HL-60/S4 treated with retinoic acid at 250 ng/mL for 4 days and 3 days (cell line): Measurements from ENCODE around the gene SYNPO.

ENCODE experiments used
- in situ Hi-C: fragments of 300-500 bp; cut with MboI; formaldehyde crosslinking; loops from 2 replicates; pipeline ENCODE4 v1.7.0; 2022; ENCODE audit warnings: low sequenced_read_pairs

SYNPO gene

DNA sequence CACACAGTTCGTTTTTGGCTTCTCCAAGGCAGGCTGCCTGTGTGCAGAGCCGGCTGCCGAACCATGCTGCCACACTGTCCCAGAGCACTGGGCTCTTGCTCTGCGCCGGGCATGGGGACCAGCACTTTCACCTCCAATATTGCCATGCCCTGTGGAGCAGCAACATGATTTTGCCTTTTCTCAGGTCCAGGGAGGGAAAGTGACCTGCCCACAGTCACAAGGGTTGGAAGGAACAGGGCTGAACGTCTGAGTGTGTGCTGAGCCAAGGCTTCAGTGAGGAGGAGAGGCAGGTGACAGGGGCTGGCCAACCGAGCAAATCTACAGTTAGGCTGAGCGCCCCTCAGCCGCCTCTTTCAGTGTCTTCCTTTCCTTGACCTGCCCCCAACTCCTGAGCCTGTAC is 34.0 kb upstream of the SYNPO start:
- in situ Hi-C loops: no loop called here

DNA sequence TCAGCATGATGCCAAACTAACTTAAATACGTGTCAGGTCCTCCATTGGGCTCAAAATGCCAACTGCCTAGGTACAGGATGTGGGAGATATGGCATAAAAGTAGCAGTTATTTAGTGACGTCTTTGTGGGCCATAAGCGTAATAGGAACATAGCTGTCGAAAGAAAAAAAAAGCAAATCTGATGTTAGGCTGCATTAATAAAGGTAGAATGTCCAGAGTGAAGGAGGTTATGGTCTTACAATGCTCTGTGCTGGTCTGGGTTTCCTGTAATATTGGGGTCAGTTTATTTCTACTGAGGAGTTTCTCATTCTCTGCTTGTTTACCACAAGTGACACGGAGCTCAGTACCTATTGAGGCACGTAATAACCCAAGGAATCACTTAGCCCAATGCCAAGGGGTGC is 33.4 kb upstream of the SYNPO start:
- in situ Hi-C loops: no loop called here

DNA sequence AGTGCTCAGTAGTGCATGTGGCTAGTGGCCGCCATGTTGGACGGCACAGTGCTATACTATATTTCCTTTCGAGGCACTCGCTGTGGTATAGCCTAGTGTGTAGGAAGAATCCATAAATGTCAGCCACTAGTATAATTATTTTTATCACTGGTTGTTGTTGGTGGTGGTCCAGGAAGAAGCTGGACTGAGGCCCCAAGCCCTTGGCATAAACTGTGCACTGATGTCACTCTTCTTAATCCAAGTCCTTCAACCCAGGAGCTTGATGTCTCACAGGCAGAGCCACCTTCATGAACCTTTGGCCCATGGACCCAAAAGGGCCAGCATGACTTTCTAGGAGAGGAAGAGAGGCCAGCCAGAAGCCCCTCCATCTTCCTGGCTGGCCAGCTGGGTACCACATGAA is 32.5 kb upstream of the SYNPO start:
- in situ Hi-C loops: no loop called here

DNA sequence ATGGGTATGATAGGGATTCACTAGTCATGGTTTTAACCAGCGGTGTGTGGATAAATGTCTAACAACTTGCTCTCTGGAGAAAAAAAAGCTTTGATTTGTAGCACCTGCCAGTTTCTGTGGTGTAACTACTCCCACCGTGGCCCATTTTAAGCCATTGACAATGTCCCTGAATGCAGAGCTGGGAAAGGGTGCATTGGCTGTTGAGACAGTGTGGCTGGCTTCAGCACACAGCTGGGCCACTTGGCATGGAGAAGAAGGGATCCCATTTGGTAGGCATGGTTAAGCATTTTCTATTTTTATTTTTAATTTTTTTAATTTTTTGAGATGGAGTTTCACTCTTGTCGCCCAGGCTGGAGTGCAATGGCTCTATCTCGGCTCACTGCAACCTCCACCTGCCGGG is 31.5 kb upstream of the SYNPO start:
- in situ Hi-C loops: no loop called here

DNA sequence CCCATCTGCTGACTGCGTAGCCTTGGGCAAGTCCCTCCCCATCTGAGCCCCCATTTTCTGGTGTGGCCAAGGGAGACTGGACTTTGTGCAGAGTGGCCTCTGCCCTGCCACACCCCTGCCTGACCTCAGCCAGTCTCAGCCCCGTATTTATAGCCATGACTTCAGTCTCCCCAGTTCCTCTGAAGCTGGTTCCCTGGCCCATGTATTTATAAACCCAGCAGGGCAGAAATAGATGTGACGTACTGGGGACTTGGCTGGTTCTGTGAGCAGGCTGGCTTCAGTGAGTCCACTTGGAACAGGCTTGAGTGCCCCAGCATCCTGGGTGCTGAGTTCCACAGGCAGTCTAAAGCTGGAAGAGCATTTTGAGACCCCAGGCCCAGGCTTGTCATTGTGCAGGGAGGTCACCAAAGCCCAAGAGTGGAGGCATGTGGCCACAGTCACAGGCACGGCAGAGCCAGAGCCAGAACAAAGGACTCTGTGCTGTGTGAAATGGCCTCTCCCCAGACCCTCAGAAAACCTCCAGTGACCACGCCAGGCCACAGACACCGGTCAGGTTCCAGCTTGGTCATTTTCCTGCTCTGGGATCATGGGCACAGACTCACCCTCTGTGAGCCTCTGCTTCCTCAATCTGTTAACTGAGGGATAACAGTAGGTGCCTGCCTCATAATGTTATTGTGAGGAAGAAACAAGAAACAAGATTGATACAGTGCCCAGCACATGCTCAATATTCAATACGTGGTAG is 30.4 kb upstream of the SYNPO start:
- in situ Hi-C loops: no loop called here

DNA sequence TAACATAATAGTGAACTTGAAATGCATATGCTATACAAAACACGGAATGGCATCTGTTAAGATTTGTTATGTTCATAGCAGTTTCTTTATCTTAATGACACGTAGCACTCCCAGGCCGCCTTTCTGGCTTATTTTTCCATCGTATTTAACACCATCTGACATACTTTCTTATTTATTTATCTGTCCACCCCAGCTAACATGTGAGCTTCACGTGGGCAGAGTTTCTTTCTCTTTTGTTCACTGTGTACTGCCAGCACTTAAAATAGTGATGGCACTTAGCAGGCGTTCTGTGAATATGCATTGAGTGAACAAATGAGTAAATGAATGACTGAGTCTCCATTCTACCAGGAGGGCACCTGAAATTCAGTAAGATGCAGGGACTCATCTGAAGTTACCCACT is 29.4 kb upstream of the SYNPO start:
- in situ Hi-C loops: no loop called here

DNA sequence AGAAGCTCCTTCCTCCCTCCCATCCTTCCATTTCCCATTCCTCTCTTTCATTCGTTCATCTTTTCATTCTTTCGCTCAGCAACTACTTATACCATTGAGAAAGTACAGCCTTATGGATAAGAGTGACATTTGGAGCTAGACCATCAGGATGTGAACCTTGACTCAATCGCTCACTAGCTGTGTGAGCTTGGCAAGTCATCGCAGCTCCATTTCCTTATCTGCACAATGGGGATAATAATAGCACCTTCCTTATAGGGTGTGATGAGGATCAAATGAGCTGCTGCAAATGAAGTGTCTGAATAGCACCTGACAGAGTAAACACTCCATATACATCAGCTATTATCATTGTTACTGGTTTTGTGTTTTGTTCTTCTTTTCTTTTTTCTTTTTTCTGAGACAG is 28.1 kb upstream of the SYNPO start:
- in situ Hi-C loops: no loop called here

DNA sequence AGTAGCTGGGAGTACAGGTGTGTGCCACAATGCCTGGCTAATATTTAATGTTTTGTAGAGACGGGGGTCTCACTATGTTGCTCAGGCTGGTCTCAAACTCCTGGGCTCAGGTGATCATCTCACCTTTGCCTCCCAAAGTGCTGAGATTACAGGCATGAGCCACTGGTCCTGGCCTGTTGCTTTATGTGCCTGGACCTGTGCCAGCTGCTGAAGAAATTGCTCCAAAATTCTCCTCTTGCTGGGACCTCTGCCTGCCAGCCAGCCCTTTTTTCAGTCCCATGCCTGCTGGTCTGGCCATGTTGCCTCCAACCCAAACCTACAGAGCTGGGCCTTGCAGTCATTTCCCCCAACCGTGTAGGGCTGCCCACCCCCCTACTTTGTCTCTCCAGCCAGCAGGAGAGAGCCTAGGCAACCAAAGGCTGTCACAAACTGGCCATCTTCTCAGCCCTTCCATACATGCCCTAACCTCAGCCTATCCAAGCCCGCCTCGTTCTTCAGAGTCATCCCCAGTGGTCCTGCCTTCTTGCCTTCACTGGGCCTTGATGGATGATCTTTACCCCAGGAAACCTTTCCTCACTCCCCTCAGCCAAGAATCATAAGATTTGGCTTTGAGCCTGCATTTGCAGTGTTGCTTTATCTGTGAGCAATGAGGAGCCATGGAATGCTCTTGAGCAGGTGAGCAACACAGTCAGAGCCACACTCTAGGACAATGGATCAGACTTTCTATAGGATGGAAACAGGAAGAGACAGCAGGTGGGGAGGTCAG is 27.4 kb upstream of the SYNPO start:
- in situ Hi-C loops: no loop called here

DNA sequence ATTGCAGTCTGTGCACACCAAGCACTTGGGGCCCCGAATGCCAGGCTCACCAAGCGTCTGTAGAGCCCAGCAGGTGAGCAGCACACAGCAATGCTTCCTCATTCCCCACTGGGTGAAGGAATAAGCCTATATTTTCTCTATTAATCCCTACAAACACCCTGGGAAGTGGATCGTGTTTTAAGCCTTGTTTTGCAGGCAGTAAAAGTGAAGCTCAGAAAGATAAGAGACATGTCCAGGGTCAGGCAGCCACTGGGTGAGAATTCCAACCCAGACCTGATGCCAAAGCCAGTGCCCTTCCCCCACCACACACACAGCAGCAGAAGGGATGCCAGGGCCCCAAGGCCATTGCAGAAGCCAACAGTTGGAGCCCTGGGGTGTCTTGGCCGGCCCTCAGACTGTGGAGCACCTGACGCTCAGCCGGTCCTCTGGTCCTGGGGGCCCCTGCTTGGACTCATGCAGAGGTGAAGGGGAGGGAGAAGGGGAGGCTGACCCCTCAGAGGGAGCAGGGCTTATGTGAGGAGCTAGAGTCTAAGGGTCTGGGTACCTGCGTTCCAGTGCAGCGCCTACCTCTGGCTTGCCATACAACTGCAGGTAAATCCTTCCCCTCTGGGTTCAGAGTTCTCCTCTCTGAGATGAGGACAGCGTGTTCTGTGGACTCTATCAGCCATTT is 26.3 kb upstream of the SYNPO start:
- in situ Hi-C loops: no loop called here

DNA sequence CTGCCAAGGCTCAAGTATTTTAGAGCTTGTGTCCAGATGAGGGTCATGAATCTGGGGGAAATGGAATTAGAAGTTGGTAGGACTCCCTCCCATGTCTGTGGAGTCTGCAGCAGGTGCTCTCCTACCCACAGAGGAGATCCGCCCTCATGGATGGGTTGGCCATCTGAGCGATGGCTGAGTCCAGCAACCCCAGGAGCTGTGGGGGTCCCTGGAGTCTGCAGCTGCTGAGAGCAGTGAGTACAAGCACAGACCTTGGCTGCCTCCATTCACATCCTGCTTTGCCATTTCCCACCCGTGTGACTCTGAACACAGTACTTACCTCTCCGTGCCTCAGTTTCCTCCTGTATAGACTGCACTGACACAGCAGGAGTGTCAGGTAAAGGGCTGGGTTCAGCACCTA is 25.8 kb upstream of the SYNPO start:
- in situ Hi-C loops: no loop called here

DNA sequence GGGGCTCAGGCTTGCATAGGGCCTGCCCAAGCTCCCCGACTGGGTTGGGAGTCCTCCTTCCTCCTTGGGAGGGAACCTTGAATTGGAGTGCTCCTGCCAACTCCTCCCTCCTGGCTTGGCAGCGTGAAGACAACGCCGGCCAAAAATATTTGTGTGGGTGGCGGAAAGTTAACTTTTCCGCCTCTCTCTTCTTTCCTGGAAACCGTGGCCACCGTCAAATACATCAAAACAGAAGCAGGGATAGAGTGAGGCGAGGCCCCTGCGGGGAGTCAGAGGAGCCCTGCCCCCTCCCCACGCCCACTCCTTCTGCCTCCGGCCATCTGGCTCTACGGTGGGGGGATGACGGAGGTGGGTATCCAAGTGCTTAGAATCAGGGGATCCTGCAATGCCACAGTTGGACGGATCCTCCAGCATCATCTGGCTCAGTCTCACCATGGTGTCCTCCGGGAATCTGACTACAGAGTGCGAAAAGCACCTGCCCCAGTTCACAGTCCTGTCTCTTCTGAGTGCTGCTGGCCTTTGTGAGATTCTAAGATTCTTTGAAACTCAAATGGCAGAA is 25.2 kb upstream of the SYNPO start:
- in situ Hi-C loops: no loop called here

DNA sequence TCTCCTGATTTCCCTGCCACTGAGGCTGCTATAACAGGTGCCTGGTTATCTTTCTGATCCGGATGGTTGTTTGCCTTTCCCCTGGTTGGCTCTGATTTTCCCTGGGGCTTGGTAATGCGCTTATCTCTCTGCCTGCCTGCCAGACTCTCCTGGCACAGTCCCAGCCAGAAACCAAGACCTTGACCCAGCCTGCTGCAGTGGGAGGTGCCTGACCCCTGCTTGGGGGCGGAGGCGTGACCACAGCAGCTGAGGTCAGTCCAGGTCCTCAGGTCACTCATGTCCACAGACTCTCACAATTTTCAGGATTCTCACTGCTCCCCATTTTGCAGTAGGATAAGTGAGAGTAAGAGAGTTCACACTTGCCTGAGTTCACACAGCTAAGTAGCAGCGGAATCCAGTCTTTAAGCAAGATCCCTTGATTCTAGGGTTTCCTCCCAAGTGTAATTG is 24.4 kb upstream of the SYNPO start:
- in situ Hi-C loops: no loop called here

DNA sequence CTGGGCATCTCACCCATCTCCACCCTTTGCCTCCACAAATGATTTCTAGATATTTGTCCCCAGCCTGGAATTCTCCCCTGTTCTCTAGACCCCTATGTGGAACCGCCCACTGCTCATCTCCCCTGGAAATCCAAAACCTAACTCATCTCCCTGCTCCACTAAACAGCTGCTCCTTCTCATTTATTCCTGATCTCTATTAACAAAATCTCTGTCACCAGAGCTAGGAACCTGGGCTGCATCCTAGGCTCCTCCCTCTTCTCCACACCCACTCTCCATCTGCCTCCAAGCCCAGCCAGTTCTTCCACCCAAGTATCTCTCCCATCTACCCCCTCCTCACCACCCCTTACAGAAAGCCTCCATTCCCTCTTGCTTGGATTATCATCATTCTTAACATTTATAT is 24.0 kb upstream of the SYNPO start:
- in situ Hi-C loops: no loop called here

DNA sequence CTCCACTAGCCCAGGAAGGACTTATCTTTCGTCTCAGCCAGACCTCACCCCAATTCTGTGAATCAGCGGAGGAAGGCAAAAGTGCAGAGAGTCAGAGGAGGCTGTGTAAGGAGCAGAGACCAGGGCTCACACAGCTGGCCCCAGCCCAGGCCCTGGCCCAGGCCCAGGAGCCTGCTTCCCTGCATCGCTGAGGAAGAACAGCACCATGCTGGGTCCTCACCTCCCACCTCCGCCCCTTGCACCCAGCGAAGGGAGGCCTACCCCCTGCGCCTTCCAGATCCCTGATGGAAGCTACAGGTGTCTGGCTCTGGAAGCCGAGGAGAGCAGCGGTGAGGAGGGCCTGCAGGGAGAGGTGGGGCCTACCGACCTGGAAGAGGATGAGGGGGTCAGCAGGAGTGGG is 22.3 kb upstream of the SYNPO start:
- in situ Hi-C loops: no loop called here

DNA sequence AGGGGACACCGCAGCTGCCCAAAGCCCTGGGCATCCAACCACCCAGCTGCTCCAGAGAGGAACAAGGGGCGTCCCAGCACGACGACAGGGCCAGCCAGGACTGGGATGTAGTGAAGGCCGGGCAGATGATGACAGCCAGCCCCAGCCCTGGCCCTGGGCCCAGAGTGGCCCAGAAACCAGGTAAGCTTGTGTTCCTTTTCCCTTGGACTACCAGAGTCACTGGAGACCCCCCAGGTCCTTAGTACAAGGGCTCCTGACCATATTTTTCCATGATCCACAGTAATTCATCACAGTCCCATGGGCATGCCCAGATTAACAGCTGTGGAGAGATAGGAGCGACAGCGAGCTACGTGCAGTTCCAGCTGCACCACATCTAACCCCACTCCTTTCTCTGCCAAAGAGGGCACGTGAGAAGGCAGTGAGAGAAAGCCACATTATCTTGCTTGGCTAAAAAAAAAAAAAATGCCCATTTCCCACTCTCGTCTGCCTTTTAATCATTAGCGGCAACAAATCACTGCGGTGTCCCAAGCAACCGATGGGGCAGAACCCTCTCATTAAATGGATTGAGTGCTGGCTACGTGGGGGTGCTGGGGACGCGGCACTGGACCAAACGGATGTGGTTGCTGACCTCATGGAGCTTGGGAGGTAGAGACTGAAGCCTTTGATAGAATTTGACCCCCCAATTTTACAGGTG is 21.7 kb upstream of the SYNPO start:
- in situ Hi-C loops: no loop called here

DNA sequence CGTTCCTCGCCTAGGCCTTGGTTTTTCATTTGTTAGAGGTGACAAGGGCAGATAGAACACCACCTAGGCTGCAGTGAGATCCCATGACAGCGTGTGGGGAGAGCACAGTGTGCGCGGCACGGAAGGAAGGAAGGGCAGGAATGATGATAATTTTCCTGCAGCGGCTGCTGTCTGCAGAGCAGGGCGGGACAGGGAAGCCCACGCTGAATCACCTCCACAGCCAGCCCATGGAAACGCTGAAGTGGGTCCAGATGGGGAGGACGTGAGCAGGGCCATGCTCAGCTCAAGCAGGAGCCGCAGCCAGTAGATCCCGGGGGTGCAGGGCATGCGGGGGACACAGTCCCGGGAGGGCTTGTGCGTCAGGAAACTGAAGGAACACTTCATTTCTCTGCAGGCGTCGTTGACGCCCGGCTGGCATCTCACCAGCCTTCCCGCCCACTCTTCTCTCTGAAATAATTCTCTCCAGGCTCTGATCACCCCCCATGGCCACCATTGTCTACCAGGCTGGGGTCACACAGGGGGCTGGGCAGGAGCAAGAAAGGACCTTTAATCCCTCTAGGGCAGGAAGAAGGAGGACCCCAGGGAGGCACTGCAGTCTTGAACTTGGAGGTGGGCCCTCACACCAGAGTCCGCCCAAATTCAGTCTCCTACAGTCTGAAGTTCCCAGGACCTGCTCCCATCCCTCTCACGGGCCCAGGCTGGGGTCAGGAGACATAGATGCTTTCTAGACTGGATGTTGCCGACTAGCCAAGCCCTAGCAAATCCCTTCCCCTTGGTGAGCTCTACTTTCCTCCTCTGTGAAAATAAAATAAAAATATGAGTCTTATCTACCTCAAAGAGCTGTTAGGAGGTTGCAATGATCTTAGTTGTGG is 20.9 kb upstream of the SYNPO start:
- in situ Hi-C loops: no loop called here

DNA sequence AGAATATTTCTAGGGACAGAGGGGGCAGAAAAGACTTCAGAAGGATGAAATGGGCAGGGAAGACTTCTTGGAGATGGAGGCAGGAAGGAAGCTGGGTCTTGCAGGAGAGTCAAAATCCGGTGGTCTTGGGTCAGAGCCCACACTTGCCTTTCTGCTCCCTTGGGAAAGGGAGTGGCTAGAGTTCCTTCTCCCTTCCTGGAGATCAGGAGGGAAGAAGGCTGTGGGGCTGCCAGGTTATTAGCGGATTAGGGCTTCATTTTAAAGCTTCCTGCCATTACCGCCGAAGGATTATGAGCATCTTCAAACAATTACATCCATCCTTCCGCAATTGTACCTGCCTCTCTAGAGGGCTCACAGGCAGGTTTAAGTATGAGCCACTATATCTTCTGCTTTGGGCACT is 19.2 kb upstream of the SYNPO start:
- in situ Hi-C loops: no loop called here

DNA sequence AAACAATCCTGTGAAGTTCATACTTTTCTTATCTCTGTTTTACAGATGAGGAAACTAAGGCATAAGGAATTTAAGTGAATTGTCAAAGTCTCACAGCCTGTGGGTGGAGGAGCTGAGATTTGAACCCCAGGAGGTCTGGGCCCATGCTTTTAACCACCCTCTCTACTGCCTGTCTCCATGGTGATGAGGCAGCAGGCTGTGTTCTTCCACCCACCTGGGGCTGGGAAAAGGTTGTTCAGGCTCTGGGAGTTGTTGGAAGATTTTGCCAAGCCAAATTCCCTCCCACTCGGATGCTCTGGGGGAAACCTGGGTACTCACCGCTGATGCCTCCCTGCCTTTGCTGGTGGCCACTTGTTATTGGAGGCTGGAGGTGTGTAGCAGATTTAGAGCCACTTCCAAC is 18.3 kb upstream of the SYNPO start:
- in situ Hi-C loops: no loop called here

DNA sequence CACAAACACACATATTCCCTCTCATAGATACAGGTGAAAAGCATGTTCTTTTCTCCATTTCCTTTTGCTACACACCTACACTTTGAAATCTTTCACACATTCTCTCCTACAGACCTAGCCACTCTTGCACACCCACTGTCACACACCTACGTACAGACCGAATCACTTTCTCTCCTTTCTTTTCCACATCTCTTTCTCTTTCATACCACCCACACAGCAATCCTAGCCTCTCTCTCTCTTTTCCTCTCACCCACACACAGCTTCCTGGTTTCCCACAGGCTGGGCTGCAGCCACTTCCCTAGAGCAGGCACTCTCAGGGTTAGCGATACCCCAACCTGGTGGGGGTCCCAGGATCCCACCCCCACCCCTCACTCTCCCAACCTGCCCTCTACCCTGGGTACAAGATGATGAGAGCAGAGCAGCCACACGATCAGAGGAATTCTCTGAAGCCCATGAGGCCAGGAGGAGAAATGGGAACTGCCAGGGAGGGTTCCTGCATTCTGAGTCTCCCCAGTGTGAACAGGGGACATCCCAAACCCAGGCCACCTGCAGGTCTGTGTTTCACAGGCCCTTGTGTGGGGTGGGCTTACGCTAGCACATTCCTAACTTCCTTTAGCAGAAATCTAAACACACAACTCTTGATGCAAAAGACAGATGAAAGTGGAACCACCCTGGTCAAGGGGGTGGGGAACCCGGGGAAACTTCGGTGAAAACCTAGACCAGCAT is 17.1 kb upstream of the SYNPO start:
- in situ Hi-C loops: no loop called here

DNA sequence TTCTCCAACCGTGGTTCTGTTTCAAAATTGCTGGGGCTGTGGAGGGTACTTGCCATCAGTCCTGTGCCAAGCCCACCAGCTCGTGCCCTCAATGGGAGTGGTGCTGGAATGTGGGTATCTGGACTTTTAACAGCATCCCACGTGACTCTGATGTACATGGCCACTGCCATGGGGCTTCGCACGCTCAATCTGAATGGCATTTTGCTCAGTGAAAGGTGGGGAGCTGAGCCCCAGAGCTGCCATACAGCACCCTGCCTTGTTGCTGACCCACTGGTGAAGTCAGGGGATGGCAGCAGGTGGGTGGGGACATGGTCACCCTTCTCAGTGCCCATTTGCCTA is 16.6 kb upstream of the SYNPO start:
- in situ Hi-C loops: no loop called here
